Activated CD8-positive, alpha-beta memory T cell treated with anti-CD3 and anti-CD28 coated beads, Interleukin-2, amount 50 U/mL, for 1 hour (primary cell): ENCODE results near the gene STN1.

ENCODE experiments used
- DNase-seq: peaks from one replicate; pipeline ENCODE4 v3.0.0-alpha.2; 2020; ENCODE audit errors: extremely low read depth

Gene STN1

DNA sequence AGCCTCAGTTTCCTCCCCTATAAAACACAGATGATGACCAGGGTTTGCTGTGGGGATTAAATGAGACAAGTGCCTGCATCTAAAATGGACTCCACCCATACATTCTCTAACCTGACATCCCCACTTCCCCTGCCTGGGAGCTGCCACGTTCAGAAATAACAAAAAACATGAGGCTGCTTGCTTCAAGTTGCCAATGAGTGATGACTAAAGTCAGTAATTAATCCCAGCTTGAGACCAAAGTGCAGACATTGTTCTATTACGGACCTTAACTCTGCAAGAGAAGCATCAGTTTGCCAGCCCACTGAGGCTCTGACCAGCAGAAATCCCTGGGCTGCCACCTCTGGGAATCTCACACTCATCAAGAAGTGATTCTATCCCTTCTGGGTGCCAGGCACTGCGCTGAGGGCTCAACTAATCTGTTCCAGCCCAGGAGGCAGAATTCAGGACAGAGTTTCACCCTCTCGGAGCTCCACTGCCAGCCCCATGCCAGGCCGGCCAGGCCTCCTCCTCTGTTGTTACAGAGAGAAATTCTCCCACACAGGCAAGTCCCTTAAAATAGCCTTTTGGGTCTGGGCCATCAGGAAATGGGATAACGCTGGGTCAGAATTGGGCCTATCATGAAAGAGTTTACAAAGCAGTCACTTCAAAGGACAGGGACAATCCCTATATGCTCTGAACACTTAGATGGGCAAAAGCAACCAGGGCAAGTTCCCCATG is 74.0 kb downstream of the STN1 start:
- DNase-seq = no peak

DNA sequence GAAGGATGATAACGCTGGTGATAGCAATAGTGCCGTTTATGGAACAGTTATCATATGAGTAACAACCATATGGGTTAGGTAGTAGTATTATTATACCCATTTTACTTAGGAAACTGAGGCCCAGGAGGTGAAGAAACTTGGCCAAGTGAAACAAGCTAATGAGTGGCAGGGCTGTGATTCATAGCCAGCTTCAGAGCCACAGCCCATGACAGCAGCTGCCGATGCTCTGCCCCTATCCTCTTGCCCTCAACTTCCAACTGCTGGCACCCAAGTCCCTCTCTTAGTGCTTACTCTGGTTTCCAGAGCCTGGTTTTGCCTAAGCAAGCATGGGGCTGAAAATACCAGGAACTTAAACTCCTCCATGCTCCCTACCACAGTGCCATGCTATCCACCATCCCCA is 74.9 kb downstream of the STN1 start:
- no peak for DNase-seq

DNA sequence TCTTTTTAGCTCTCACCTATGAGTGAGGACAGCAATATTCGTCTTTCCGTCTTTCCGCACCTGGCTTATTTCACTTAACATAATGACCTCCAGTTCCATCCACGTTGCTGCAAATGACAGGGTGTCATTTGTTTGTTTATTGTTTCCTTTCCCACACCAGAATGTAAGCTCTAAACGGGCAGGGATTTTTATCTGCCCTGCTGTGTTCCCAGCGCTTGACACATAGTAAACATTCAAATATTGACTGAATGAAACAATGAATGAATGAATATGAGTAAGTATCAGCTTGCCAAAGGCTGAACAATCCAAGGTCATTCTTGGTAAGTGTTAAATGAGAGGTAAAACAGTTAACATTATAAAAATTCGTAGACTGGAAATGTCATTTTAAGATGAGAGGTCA is 75.4 kb downstream of the STN1 start:
- DNase-seq = no peak

GRCh38 chr10:103841519-103841918 is 76.5 kb downstream of the STN1 start:
- no peak for DNase-seq

DNA sequence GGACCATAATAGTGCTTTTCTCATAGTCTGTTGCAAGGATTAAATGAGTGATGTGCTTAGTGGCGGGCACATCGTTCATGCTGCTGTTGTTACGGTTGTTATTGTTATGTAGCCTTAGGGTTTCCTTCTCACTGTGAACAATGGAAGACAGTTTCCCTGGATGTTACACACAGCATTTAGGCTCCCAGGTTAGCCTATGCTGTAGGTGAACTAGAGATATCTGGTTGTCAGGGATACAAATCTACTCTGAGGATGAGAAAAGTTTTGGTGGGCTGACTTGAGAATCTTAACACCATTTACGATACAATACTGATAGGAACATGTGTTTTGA is 77.3 kb downstream of the STN1 start:
- no peak for DNase-seq

DNA sequence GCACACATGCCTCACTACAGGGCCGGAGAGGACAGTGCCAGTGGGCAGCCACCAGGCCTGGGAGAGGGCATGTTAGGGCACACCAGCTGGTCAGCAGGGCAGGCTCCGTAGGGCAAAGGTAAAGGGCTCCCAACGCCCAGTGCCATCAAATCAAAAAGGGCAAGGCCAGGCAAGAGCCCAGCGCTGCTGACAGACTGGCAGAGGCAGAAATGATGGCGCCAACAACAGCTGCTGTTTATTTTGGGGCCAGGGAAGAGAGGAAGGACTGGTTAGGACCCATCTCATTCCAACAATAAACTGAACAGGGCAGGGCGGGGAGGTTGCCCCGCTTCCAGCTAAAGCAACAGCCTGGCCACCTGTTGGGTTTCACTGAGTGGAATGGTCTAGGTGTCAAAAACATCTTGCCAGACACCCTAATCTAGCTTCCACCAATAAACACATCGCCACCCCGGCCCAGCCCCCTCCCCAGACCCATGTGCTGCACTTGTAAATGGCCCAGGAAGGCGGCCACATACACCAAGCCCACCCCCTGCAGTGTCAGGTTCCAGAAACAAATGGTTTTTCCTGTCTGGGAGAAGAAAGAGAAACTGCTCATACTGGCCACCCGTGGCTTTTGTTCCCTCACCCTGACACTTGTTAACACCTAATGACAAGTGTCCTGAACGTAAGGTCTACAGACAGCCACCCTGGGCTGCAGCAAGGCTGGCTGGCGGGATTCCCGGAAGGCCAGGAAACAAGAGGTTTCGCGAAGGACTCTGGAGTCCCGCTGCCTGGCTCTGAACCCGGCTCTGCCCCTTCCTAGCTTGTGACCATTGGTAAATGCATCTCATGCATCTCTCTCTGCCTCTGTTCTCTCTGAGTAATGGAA is 77.9 kb downstream of the STN1 start:
- DNase-seq = no peak

- no peak for DNase-seq
Observed at GRCh38 chr10:103839519-103839871, 78.5 kb downstream of the STN1 start.

GRCh38 chr10:103838862-103839518 is 79.0 kb downstream of the STN1 start:
- DNase-seq = no peak

- DNase-seq = no peak
Observed at GRCh38 chr10:103838070-103838395, 80.0 kb downstream of the STN1 start.

DNA sequence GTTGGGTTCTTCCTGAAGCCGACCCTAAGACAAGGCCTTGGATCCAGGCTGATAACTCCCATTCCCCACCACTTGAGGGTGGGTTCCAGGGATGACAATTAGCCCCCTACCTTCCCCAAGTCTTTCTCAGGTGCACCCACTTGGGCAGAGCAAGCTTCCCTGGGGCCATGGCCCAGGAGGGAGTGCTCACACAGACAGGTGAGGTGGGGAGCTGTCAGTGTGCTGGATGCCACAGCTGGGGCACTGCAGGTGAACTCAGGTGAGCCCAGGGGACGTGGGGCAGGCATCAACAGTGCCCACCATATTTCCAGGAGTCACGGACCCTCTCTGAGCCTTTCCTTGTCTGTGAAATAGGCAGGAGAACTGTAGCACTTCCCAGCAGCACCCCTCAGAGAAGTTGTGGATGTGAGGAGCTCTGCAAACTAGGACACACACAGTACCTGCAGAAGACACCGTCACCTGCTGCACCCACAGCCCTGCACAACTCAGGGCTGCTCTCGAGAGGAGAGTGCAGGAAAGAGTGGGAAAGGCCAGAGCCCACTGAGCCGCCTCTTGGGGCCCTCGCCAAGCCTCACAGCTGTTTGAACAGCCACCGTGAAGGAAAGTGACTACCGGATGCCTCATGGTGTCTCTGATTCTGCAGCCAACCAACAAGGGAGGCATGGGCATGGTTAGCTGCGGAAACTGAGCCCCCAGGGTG is 80.5 kb downstream of the STN1 start:
- no peak for DNase-seq

- DNase-seq = no peak
Observed at GRCh38 chr10:103836861-103837260, 81.1 kb downstream of the STN1 start.

DNA sequence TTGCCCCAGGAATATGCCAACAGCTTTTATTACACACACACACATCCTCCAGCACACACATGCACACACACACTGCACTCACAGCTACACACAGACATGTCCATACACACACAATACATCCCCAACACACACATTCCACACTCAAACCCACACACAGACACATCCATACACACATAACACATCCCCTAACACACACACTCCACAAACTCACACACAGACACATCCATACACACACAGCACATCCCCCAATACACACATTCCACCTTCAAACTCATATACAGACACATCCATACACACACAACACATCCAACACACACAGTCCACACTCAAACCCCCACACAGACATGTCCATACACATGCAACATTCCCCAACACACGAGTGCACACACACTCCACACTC is 81.7 kb downstream of the STN1 start:
- DNase-seq = no peak

GRCh38 chr10:103835096-103836050 is 82.6 kb downstream of the STN1 start:
- no peak for DNase-seq

- DNase-seq = no peak
Observed at GRCh38 chr10:103834436-103835095, 83.4 kb downstream of the STN1 start.

DNA sequence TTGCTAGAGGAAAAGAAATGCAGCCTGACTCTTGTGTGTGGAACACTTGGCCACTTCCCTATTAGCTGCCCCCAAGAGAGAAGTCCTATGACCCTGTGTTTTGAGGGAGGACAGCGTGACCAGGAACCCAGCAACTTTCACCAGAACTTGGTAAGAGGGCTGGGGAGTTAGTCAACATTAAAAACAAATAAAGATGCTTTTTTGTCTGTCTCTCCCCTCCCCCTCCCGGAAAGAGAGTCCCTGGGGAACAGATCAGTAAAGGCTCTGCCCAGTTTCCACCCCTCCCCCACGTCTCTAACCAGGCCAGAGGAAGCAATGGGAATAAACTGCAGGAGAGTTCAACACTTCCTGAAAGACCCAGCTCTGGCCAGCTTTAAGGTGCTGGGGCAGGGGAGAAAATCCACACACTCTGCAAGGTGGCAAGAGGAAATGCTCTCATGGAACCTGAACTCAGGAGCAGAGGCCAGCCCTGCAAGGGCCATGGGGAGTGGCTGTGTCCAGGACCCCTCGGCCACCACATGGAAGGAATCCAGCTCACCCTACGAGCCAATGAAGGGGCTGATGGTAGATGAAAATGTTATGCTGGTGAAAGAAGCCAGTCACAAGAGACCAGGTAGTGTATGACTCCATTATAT is 84.1 kb downstream of the STN1 start:
- DNase-seq = no peak

DNA sequence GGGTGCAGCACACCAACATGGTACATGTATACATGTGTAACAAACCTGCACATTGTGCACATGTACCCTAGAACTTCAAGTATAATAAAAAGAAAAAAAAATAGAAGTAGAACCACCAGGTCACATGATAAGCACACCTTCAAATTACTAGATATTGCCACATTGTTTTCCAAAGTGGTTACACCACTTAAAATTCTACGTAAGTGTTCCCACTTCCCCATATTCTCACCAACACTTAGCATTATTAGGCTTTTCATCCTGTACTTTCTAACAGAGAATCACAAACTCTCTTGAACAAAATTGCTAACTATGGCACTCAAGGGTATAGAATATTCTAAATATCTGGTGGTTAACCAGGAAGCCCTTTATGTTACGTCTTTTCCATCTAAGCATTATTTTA is 85.2 kb downstream of the STN1 start:
- no peak for DNase-seq
